ENCODE results near the gene NRTN.
"Not testable (repeated sequence)": the region's sequence is repeated elsewhere in the genome, so short reads cannot be mapped to it uniquely, and the experiment has no call there.

Gene NRTN

DNA sequence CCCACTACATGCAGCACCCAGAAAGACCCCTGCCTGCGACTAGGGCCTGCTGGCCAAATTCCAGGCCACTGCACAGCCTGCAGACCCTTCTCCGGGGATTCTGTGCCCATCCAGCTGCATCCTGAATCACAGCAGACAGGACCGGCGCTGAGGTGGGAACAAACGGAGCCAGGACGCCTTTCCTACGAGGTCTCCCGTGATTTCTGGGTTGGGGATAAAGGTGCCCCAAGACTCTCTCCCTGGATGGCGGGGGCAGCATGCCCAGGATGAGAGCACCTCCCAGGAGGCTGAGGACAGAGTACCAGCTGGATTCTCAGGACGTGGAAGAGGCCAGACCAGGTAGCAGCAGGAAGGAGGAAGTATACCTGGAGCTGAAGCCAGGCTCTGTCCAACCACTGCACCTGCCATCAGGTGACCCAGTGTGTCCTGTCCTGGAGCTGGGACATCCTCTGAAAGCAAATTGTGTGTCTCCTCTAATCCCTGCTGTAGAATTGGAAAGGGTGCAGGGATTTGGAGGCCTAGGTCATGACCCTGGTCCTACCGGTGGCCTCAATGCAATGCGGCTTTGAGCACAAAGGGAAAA, 68.8 kb downstream of the NRTN start:
- DNase-seq = no peak

DNA sequence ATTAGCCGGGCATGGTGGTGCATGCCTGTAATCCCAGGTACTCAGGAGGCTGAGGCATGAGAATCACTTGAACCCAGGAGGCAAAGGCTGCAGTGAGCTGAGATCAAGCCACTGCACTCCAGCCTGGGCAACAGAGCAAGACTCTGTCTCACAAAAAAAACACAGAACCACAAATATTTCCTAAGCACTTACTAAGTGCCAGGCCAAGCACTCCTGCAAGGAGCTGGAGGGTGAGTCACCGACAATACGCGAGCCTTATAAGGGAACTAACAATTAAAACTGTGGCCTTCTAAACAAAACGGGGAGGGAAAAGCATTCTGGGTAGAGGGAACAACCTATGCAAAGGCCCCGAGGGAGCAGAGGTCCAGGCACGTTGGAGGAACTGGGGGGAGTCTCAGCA, 69.6 kb downstream of the NRTN start:
- DNase-seq = not testable (repeated sequence)

DNA sequence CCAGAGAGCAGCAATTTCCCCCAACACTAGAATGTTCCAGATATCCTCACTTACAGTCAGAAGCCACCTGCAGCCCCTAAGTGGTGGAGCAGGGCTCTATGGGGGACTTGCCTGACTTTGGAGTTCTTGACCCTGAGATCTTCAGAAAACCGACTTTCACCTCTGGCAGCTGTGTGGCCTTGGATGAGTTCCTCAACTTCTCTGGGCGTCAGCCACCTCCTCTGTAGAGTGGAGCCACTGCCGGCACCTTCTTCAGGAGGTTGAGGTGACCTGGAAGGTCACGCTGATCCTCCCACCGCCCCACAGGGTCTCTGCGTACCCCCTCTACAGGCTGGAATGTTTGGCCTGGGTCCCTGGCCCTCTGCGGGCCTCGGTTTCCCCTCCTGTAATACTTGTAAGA, 72.6 kb downstream of the NRTN start:
- no peak for DNase-seq

DNA sequence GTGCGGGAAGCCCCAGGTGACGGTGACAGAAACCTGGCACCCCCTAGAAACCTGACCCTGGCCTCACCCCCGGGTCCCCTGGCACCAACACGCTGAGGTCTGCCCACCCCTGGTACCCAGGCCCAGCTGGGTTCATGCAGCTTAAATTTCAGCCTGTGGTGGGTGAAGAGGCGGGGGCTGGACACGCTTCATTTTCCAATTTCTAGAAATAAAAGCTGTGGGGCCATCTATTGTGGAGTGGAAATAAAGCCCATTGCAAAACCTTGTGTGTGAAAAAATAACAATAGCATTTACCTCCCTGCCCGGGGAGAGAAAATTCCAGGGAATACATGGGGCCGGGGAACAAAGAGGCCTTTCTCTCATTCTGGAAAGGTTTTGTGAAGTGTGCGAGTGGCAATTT, 73.0 kb downstream of the NRTN start:
- DNase-seq = no peak
